ENCODE measurements around the gene STON2.

STON2 gene

DNA sequence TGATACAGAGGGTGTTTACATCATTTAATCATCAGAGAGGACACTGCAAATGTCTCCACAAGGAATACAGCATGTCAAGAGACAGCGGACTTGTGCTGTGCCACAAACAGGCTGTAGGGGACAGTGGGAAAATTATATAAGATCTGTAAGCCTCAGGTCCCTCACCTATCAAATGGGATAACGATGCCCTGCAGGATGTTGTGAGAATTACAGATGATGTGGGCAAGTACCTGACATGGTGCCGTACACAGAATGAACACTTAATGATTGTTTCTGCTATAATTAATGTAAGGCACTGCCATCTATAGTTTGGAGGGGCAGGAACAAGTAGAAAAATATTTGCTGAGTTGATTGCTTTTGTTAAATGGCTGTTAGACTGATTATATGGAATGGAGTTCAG is 97.5 kb downstream of the STON2 start:
- TF ChIP-seq, protein P1, sequence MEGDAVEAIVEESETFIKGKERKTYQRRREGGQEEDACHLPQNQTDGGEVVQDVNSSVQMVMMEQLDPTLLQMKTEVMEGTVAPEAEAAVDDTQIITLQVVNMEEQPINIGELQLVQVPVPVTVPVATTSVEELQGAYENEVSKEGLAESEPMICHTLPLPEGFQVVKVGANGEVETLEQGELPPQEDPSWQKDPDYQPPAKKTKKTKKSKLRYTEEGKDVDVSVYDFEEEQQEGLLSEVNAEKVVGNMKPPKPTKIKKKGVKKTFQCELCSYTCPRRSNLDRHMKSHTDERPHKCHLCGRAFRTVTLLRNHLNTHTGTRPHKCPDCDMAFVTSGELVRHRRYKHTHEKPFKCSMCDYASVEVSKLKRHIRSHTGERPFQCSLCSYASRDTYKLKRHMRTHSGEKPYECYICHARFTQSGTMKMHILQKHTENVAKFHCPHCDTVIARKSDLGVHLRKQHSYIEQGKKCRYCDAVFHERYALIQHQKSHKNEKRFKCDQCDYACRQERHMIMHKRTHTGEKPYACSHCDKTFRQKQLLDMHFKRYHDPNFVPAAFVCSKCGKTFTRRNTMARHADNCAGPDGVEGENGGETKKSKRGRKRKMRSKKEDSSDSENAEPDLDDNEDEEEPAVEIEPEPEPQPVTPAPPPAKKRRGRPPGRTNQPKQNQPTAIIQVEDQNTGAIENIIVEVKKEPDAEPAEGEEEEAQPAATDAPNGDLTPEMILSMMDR (IDR thresholded peaks at IDR 0.05; ENCODE audit: low read depth, low read length) = no peak
- DNase-seq (ENCODE audit: extremely low read depth, low read depth) = no peak

DNA sequence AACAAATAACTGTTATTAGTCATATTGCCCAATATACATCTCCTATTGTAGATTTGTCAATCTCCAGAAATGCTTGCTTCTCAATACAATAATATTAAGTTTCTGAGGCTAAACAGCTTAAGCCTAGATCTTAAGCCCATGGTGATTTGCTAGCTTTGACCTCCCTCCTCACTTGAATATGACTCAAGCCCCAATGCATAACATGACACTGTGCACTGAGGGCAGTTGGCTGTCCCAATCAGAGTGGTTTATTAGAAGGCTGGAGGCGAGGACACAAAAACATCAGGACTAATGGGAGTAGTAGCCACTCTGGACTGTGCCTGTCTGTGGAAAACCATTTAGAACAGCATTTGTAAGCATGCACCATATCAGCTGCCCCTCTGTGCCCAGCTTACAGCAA is 98.3 kb downstream of the STON2 start:
- no peak for DNase-seq (ENCODE audit: extremely low read depth, low read depth)
- TF ChIP-seq, protein P1 (IDR thresholded peaks at IDR 0.05; ENCODE audit: low read depth, low read length) = no peak

DNA sequence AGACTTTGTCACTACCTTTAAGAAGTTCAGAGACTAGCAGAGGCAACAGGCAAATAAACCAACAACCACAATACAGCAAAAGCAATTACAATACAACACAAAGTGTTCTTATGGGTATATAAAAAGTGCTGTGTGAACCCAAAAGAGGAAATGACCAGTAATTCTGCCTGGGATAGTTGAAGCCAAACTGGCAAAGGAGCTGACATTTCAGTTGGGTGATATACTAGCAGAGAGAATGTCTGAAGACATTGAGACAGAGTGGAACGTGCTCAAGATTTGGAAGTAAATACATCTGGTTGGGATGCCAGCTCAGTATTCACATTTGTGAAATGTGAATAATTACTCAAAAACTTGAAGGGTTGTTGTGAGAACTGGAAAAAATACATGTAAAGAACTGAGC is 98.8 kb downstream of the STON2 start:
- TF ChIP-seq, protein P1 (IDR thresholded peaks at IDR 0.05; ENCODE audit: low read depth, low read length) = no peak
- no peak for DNase-seq (ENCODE audit: extremely low read depth, low read depth)

DNA sequence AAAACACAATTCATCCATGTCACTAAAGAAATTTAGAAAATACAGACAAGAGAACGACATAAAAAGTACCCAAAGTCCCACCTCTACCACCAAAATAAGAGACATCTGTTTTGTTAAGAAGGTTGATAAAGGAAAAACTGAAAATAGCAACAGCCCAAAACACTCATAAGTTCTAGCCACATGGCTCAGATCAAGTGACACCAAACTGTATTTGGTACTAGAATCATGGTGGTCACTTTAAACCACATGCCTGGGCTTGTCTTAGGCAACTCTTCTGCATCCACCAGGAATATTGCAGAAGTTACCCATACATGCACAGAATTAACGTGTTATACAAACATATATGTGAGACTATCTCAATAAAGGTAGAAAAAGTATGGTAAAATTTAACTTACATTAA is 101.2 kb downstream of the STON2 start:
- TF ChIP-seq, protein P1 (IDR thresholded peaks at IDR 0.05; ENCODE audit: low read depth, low read length) = no peak
- no peak for DNase-seq (ENCODE audit: extremely low read depth, low read depth)

DNA sequence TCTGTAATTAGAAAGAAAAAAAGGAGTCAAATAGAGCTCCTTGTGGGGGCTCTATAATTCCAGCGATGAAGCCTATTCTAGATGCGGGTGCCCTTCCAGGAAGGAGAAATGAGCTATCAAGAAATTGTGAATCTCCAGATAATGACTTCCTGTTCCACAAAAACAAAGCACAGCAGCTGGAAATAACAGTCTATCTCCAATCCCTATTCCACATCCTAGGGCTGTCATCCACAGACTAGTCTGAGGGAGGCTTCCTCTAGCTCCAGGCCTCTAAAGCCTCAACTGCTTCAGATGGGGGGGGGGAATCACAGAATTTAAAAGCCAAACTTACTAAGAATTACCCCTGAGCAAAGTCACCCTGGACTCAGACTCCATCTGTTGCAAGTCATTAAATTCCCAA is 102.0 kb downstream of the STON2 start:
- TF ChIP-seq, protein P1 (IDR thresholded peaks at IDR 0.05; ENCODE audit: low read depth, low read length) = no peak
- DNase-seq (ENCODE audit: extremely low read depth, low read depth) = no peak

DNA sequence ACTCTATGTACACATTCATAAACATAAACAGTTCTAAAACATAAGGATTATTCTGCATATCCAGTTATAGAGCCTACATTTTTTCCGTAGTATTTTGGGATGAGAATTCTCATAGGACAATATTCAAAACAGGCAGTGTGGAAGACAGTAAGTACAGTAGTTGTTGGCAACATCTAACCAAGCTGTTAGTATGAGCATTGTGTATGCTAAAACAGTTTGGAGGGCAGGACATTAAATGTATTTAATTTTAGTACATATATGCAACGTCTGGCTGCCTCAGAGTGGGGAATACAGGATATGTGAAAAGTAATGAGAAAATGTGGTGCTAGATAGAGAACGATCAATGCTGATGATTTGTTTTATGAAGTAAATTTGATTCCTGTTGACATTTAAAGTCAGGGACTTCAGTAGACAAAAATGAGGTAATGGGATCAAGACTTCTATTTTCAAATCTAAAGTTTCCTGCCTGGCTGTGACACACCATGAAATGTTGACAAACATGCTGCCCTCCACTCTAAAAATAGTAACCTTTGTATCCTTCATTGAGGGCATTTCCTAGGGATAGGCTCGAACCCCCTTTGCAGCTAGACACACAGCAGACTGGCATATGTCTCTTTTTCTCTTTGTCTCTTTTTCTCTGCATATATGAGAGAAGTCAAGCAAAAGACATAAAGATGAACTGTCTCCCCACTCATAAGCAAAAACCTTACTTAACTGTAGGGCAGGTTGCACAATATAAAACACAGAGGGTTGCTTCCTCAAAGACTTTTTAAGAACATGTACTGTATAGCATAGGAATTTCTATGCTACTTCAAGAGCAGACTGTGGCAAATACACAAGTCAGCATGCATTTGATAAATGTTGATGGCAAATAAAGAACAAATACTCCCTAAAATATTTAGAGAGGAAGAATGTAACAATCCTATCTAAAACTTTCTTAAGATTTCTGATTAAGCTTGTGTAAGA is 103.9 kb downstream of the STON2 start:
- TF ChIP-seq, protein P1 (IDR thresholded peaks at IDR 0.05; ENCODE audit: low read depth, low read length) = no peak
- no peak for DNase-seq (ENCODE audit: extremely low read depth, low read depth)

DNA sequence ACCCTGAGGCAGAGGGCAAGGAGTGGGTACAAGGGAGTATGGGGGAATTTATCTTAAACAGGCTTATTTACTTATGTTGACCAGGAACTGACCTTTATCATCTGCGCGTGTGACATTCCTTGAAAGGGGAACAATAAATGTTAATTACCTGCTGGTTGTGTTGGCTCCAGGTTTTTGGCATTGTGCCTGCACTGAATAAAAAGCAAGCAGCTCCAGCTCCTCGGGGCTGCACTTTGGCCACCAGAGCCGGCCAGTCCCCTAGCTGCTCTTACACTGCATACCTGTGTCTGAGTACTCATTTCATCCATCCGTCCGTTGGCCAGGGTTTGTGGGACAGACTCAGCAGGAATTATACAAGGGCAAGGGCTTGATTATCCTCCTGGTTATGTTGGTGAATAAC is 110.6 kb downstream of the STON2 start:
- no peak for DNase-seq (ENCODE audit: extremely low read depth, low read depth)
- TF ChIP-seq, protein P1 (IDR thresholded peaks at IDR 0.05; ENCODE audit: low read depth, low read length) = no peak

Measured in AG09319 (cell line).